Caco-2 (cell line): Measurements from ENCODE around the gene SMCO4. TPM values are rescaled to one million over a fixed set of nuclear protein-coding genes. Genes with fewer than 3 reads are reported as not detected.

Experiments
- BruUV-seq: library from RNA; stranded (reverse); fragments of 400-500 nt; replicated peaks from 2 replicates; lab custom pipeline; 2021; lab: Mats Ljungman, UMichigan
- CTCF ChIA-PET: fragments of 300-600 bp; sonication (Branson Sonifier 250); formaldehyde crosslinking; loops from one replicate; lab custom pipeline; 2022; ENCODE audit warnings: antibody characterized with exemption; lab: Charles Lee
- POLR2A ChIA-PET: fragments of 300-600 bp; sonication (Branson Sonifier 250); formaldehyde crosslinking; loops from one replicate; lab custom pipeline; 2022; ENCODE audit warnings: antibody characterized with exemption; lab: Charles Lee
- DNase-seq, 2 experiments: peaks; one replicate each; pipeline versions ENCODE4 v3.0.0 to v3.0.0-alpha.2; 2020 to 2022
- H3K27me3 ChIP-seq: replicated peaks from 2 replicates; pipeline ENCODE4 v1.6.0; 2011; ENCODE audit warnings: low read length; ENCODE audit not compliant: control insufficient read depth, insufficient read depth
- H3K36me3 ChIP-seq: 2 replicates; pipeline ENCODE4 v1.5.1; 2011; ENCODE audit warnings: low read length; ENCODE audit not compliant: control insufficient read depth, insufficient read depth
- H3K4me1 ChIP-seq: fragments of 250-450 bp; sonication (Bioruptor Pico); 2 replicates; pipeline ENCODE4 v1.5.1; 2020; ENCODE audit warnings: mild to moderate bottlenecking
- H3K4me3 ChIP-seq: 2 replicates; pipeline ENCODE4 v1.5.1; 2011; ENCODE audit warnings: low read depth, mild to moderate bottlenecking, control low read depth, low read length
- H3K9me3 ChIP-seq: fragments of 250-450 bp; sonication (Bioruptor Pico); 2 replicates; pipeline ENCODE4 v1.5.1; 2020; ENCODE audit warnings: mild to moderate bottlenecking, moderate library complexity
- H3K27ac Mint-ChIP-seq: one replicate; pipeline ENCODE4 v1.8.0; 2022; ENCODE audit warnings: mixed read lengths; ENCODE audit not compliant: unreplicated experiment
- H3K27me3 Mint-ChIP-seq: one replicate; pipeline ENCODE4 v1.8.0; 2022; ENCODE audit warnings: mixed read lengths; ENCODE audit not compliant: insufficient read depth, unreplicated experiment
- H3K36me3 Mint-ChIP-seq: one replicate; pipeline ENCODE4 v1.8.0; 2022; ENCODE audit warnings: mild to moderate bottlenecking, mixed read lengths; ENCODE audit not compliant: insufficient read depth, unreplicated experiment
- H3K4me1 Mint-ChIP-seq: one replicate; pipeline ENCODE4 v1.8.0; 2022; ENCODE audit warnings: low read depth, mixed read lengths; ENCODE audit not compliant: unreplicated experiment
- H3K4me3 Mint-ChIP-seq: one replicate; pipeline ENCODE4 v1.8.0; 2022; ENCODE audit warnings: mild to moderate bottlenecking, moderate library complexity, mixed read lengths; ENCODE audit not compliant: unreplicated experiment
- H3K9me3 Mint-ChIP-seq: one replicate; pipeline ENCODE4 v1.8.0; 2022; ENCODE audit warnings: mixed read lengths; ENCODE audit not compliant: unreplicated experiment
- CTCF ChIP-seq, 2 experiments: fragments of 200-600 bp in 1 of 2; IDR thresholded peaks; 1 replicate in 1 of 2; 2 replicates in 1 of 2; pipeline versions ENCODE4 v1.5.1 to v1.8.0; 2011 to 2022; ENCODE audit warnings: antibody characterized with exemption in 1 of 2, control low read depth in 1 of 2, inconsistent platforms in 1 of 2, low read depth in 1 of 2, low read length in 1 of 2, mild to moderate bottlenecking in 1 of 2, moderate library complexity in 1 of 2; ENCODE audit not compliant: insufficient read depth in 1 of 2, severe bottlenecking in 1 of 2, unreplicated experiment in 1 of 2
- intact Hi-C: fragments of 100-400 bp; cut with micrococcal nuclease; formaldehyde crosslinking; loops from one replicate; pipeline ENCODE4 v1.10.0; 2022; ENCODE audit not compliant: unreplicated experiment
- total RNA-seq: library from RNA; stranded (reverse); gene quantifications from 2 replicates; pipeline ENCODE4 v1.2.3, GENCODE V29; 2022

SMCO4 gene
- total RNA-seq, 1 experiment from 2014 or later, result 46.3 TPM

GRCh38 chr11:93520726-93521509 is 22.3 kb downstream of the SMCO4 start:
- Histone ChIP-seq H3K27me3 (no peaks in the 10 kb centered on the region), H3K4me3 (no peak overlapping the region), H3K36me3 (no peaks in the 10 kb centered on the region), H3K9me3 (no peaks in the 10 kb centered on the region), H3K4me1 (peaks cover 7% of the 10 kb centered on the region; the same call in 1 of the 2 replicates)
- POLR2A ChIA-PET, result no interaction called here
- Mint-ChIP-seq H3K36me3 (no peaks in the 10 kb centered on the region), H3K27me3 (no peaks in the 10 kb centered on the region), H3K4me3 (no peak overlapping the region), H3K9me3 (no peaks in the 10 kb centered on the region), H3K27ac (no peak overlapping the region), H3K4me1 (peaks cover 15% of the 10 kb centered on the region)
- DNase-seq, result no peak
- CTCF ChIA-PET, result no interaction called here
- no TSS peak for BruUV-seq
- intact Hi-C loops, result no loop called here
- no peak for TF ChIP-seq CTCF (IDR thresholded peaks at IDR 0.05; ENCODE audit: insufficient read depth in 1 of 2, low read depth in 1 of 2, low read length in 1 of 2, severe bottlenecking in 1 of 2, unreplicated experiment in 1 of 2)

DNA sequence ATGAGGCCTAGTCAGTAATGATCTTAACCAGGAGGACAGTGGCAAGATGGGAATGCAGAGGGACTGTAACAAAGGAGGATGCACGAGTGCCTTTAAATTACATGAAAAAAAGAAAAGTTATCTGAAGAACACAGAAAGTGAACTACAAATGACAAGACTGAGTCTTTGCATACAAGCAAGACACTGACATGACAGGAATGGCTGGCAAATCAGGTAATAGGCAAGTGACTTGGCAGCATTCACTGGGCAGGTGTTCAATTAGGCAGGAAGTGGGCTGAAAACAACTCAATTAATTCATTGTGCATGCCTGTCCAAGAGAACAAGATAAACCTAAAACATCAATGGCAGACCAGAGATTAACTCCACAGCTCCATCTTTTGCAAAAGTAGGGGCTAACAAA is 24.0 kb downstream of the SMCO4 start:
- Histone ChIP-seq H3K27me3 (no peaks in the 10 kb centered on the region), H3K9me3 (no peaks in the 10 kb centered on the region), H3K4me3 (no peak overlapping the region), H3K4me1 (peaks cover 1% of the 10 kb centered on the region; the same call in 1 of the 2 replicates), H3K36me3 (no peaks in the 10 kb centered on the region)
- H3K4me3 Mint-ChIP-seq, result no peak overlapping the region
- intact Hi-C loops, result no loop called here
- POLR2A ChIA-PET, result no interaction called here
- no peak for DNase-seq
- H3K36me3 Mint-ChIP-seq, result no peaks in the 10 kb centered on the region
- no peak for TF ChIP-seq CTCF (IDR thresholded peaks at IDR 0.05; ENCODE audit: insufficient read depth in 1 of 2, low read depth in 1 of 2, low read length in 1 of 2, severe bottlenecking in 1 of 2, unreplicated experiment in 1 of 2)
- no peaks in the 10 kb centered on the region for H3K27me3 Mint-ChIP-seq
- H3K9me3 Mint-ChIP-seq, result no peaks in the 10 kb centered on the region
- H3K4me1 Mint-ChIP-seq, result peaks cover 8% of the 10 kb centered on the region
- BruUV-seq, result no TSS peak
- no peak overlapping the region for H3K27ac Mint-ChIP-seq
- CTCF ChIA-PET, result no interaction called here

GRCh38 chr11:93518081-93518480 is 25.1 kb downstream of the SMCO4 start:
- Histone ChIP-seq H3K9me3 (no peaks in the 10 kb centered on the region), H3K4me1 (no peaks in the 10 kb centered on the region), H3K36me3 (no peaks in the 10 kb centered on the region), H3K4me3 (no peak overlapping the region), H3K27me3 (no peaks in the 10 kb centered on the region)
- Mint-ChIP-seq H3K36me3 (no peaks in the 10 kb centered on the region), H3K27ac (no peak overlapping the region), H3K9me3 (no peaks in the 10 kb centered on the region), H3K4me1 (peaks cover 7% of the 10 kb centered on the region), H3K27me3 (no peaks in the 10 kb centered on the region), H3K4me3 (no peak overlapping the region)
- TF ChIP-seq CTCF (IDR thresholded peaks at IDR 0.05; ENCODE audit: insufficient read depth in 1 of 2, low read depth in 1 of 2, low read length in 1 of 2, severe bottlenecking in 1 of 2, unreplicated experiment in 1 of 2), result no peak
- CTCF ChIA-PET, result no interaction called here
- POLR2A ChIA-PET, result no interaction called here
- DNase-seq, result no peak
- intact Hi-C loops, result no loop called here
- no TSS peak for BruUV-seq
